Panc1 (cell line): ENCODE data around the gene ZNF516. TPM values are rescaled to one million over a fixed set of nuclear protein-coding genes. Genes with fewer than 3 reads are reported as not detected.

Experiments used
- ATAC-seq: fragments of 200-7000 bp; cut with Tn5 transposase; 2 replicates; pipeline ENCODE4 v1.9.1; 2020; ENCODE audit warnings: mild to moderate bottlenecking, moderate library complexity
- BruUV-seq: library from RNA; stranded (reverse); fragments of 400-500 nt; replicated peaks from 2 replicates; lab custom pipeline; 2021; lab: Mats Ljungman, UMichigan
- CTCF ChIA-PET: fragments of 300-600 bp; sonication (Branson Sonifier 250); formaldehyde crosslinking; loops from one replicate; lab custom pipeline; 2022; ENCODE audit warnings: antibody characterized with exemption; lab: Charles Lee
- POLR2A ChIA-PET: fragments of 300-600 bp; sonication (Branson Sonifier 250); formaldehyde crosslinking; loops from one replicate; lab custom pipeline; 2022; ENCODE audit warnings: antibody characterized with exemption; lab: Charles Lee
- DNase-seq: peaks from one replicate; pipeline ENCODE4 v3.0.0-alpha.2; 2010; ENCODE audit warnings: low read depth, low spot score
- H3K27ac ChIP-seq: 2 replicates; pipeline ENCODE4 v1.5.1; 2011; ENCODE audit warnings: mild to moderate bottlenecking, low read length, inconsistent platforms
- H3K27me3 ChIP-seq: fragments of 200-500 bp; sonication (Bioruptor generic); 2 replicates; pipeline ENCODE4 v1.6.0; 2014; ENCODE audit warnings: low read length, inconsistent platforms; ENCODE audit not compliant: control insufficient read depth, insufficient read depth
- H3K36me3 ChIP-seq: fragments of 200-500 bp; sonication (Bioruptor generic); 2 replicates; pipeline ENCODE4 v1.5.1; 2014; ENCODE audit warnings: inconsistent platforms, mild to moderate bottlenecking, low read length, moderate library complexity; ENCODE audit not compliant: control insufficient read depth, insufficient read depth
- H3K4me1 ChIP-seq: 2 replicates; pipeline ENCODE4 v1.5.1; 2011; ENCODE audit warnings: inconsistent platforms, mild to moderate bottlenecking, low read length, moderate library complexity; ENCODE audit not compliant: control insufficient read depth, insufficient read depth
- H3K4me3 ChIP-seq, 2 experiments: 2 replicates each; pipeline ENCODE4 v1.5.1; 2011 to 2012; ENCODE audit warnings: low read depth in 2 of 2, low read length in 2 of 2, mild to moderate bottlenecking in 2 of 2, inconsistent platforms in 1 of 2, moderate library complexity in 1 of 2
- H3K9me3 ChIP-seq: fragments of 200-500 bp; sonication (Bioruptor generic); 2 replicates; pipeline ENCODE4 v1.5.1; 2014; ENCODE audit warnings: low read depth, mild to moderate bottlenecking, inconsistent platforms, low read length, moderate library complexity; ENCODE audit not compliant: control insufficient read depth, insufficient read depth
- CTCF ChIP-seq: fragments of 450-650 bp; IDR thresholded peaks from 2 replicates; pipeline ENCODE4 v1.5.1; 2017; ENCODE audit warnings: mild to moderate bottlenecking
- POLR2AphosphoS5 ChIP-seq: IDR thresholded peaks from 2 replicates; pipeline ENCODE4 v1.6.1; 2012; ENCODE audit warnings: mild to moderate bottlenecking, low read depth, low read length, moderate library complexity
- REST ChIP-seq, 2 experiments: IDR thresholded peaks; 2 replicates each; pipeline ENCODE4 v1.6.1; 2011 to 2012; ENCODE audit warnings: low read depth in 2 of 2, control low read depth in 1 of 2, low read length in 1 of 2, mild to moderate bottlenecking in 1 of 2, moderate library complexity in 1 of 2; ENCODE audit not compliant: insufficient read depth in 1 of 2
- SIN3A ChIP-seq: IDR thresholded peaks from 2 replicates; pipeline ENCODE4 v1.6.1; 2012; ENCODE audit warnings: low read depth, mild to moderate bottlenecking, low read length, moderate library complexity, borderline replicate concordance; ENCODE audit not compliant: insufficient read depth
- TCF7L2 ChIP-seq: IDR thresholded peaks from 2 replicates; pipeline ENCODE4 v1.6.1; 2011; ENCODE audit warnings: mild to moderate bottlenecking, low read depth, low read length, inconsistent platforms
- in situ Hi-C: cut with HindIII; loops from 2 replicates; pipeline ENCODE4 v1.10.0; 2016; ENCODE audit warnings: low sequenced_read_pairs, low pct_unique_long_range_greater_than_20kb
- intact Hi-C: fragments of 100-400 bp; cut with micrococcal nuclease; formaldehyde crosslinking; loops from one replicate; pipeline ENCODE4 v1.10.0; 2022; ENCODE audit not compliant: unreplicated experiment
- total RNA-seq: library from RNA; stranded (reverse); gene quantifications from one replicate; pipeline ENCODE4 v1.2.1, GENCODE V29; 2021; ENCODE audit not compliant: unreplicated experiment

The ZNF516 gene
- total RNA-seq, 1 experiment from 2014 or later: 28.6 TPM

GRCh38 chr18:76420898-76421684 lies 74.0 kb downstream of the ZNF516 start:
- in situ Hi-C loops: no loop called here
- Histone ChIP-seq H3K4me1 (no peaks in the 10 kb centered on the region), H3K4me3 (no peak overlapping the region), H3K27me3 (no peaks in the 10 kb centered on the region), H3K36me3 (no peaks in the 10 kb centered on the region), H3K9me3 (no peaks in the 10 kb centered on the region), H3K27ac (no peak overlapping the region)
- ChIA-PET POLR2A (no interaction called here), CTCF (interaction anchor here (0.6 kb wide), 1 partner anchor 815 kb away, joined by 6 read pairs; no protein-coding TSS in a partner anchor)
- no TSS peak for BruUV-seq
- no peak for ATAC-seq
- no peak for DNase-seq
- intact Hi-C loops: loop anchor here (10.0 kb wide), 1 partner anchor 1804 kb away; no protein-coding TSS in a partner anchor
- TF ChIP-seq POLR2AphosphoS5: no peak
- no peak for TF ChIP-seq TCF7L2
- no peak for TF ChIP-seq REST (IDR thresholded peaks at IDR 0.05; ENCODE audit: insufficient read depth in 1 of 2, low read depth in 2 of 2, low read length in 1 of 2)
- TF ChIP-seq SIN3A: no peak
- TF ChIP-seq CTCF: no peak

- in situ Hi-C loops (no loop called here), intact Hi-C loops (loop anchor here (10.0 kb wide), 1 partner anchor 1805 kb away; no protein-coding TSS in a partner anchor)
- H3K27ac ChIP-seq: no peak overlapping the region
- TF ChIP-seq TCF7L2 (no peak), SIN3A (no peak), POLR2AphosphoS5 (no peak), CTCF (no peak), REST (IDR thresholded peaks at IDR 0.05; ENCODE audit: insufficient read depth in 1 of 2, low read depth in 2 of 2, low read length in 1 of 2) (no peak)
- H3K36me3 ChIP-seq: no peaks in the 10 kb centered on the region
- ChIA-PET CTCF (no interaction called here), POLR2A (no interaction called here)
- no peaks in the 10 kb centered on the region for H3K9me3 ChIP-seq
- BruUV-seq: no TSS peak
- ATAC-seq: no peak
- no peaks in the 10 kb centered on the region for H3K4me1 ChIP-seq
- no peak overlapping the region for H3K4me3 ChIP-seq
- DNase-seq: no peak
- no peaks in the 10 kb centered on the region for H3K27me3 ChIP-seq
Measured at GRCh38 chr18:76419811-76420210, 75.2 kb downstream of the ZNF516 start.
